Measurements from ENCODE around the gene DYSF.

DYSF gene

GRCh38 chr2:71505086-71505769 lies 51.9 kb downstream of the DYSF start:
- DNase-seq: no peak

- DNase-seq: no peak
These were observed 52.4 kb downstream of the DYSF start for GRCh38 chr2:71505770-71506140.

- DNase-seq: no peak
These were observed 53.1 kb downstream of the DYSF start for GRCh38 chr2:71506222-71507153.

GRCh38 chr2:71507476-71507875 lies 54.1 kb downstream of the DYSF start:
- DNase-seq: no peak

GRCh38 chr2:71510196-71510807 lies 56.9 kb downstream of the DYSF start:
- DNase-seq: peak; percentile 27 to 72 (median 57)

GRCh38 chr2:71510938-71511337 lies 57.6 kb downstream of the DYSF start:
- DNase-seq: no peak

GRCh38 chr2:71511776-71512175 lies 58.4 kb downstream of the DYSF start:
- no peak for DNase-seq

- DNase-seq: no peak
These were observed 59.0 kb downstream of the DYSF start for GRCh38 chr2:71512386-71512785.

GRCh38 chr2:71513096-71513495 lies 59.7 kb downstream of the DYSF start:
- DNase-seq: no peak

- DNase-seq: no peak
These were observed 60.4 kb downstream of the DYSF start for GRCh38 chr2:71513721-71514120.

- DNase-seq: no peak
These were observed 63.0 kb downstream of the DYSF start for GRCh38 chr2:71516253-71516888.

GRCh38 chr2:71517851-71518250 lies 64.5 kb downstream of the DYSF start:
- no peak for DNase-seq

- no peak for DNase-seq
These were observed 68.1 kb downstream of the DYSF start for GRCh38 chr2:71521436-71521950.

GRCh38 chr2:71524476-71524875 lies 71.1 kb downstream of the DYSF start:
- DNase-seq: no peak

GRCh38 chr2:71526141-71526540 lies 72.8 kb downstream of the DYSF start:
- DNase-seq: no peak

GRCh38 chr2:71526975-71527374 lies 73.6 kb downstream of the DYSF start:
- no peak for DNase-seq

- DNase-seq: no peak
These were observed 74.8 kb downstream of the DYSF start for GRCh38 chr2:71528131-71528591.

- no peak for DNase-seq
These were observed 75.4 kb downstream of the DYSF start for GRCh38 chr2:71528749-71529148.

GRCh38 chr2:71530211-71530610 lies 76.8 kb downstream of the DYSF start:
- no peak for DNase-seq

- no peak for DNase-seq
These were observed 77.4 kb downstream of the DYSF start for GRCh38 chr2:71530641-71531332.

GRCh38 chr2:71531522-71532047 lies 78.2 kb downstream of the DYSF start:
- DNase-seq: no peak

GRCh38 chr2:71532327-71532726 lies 79.0 kb downstream of the DYSF start:
- DNase-seq: no peak

All from stimulated activated naive CD4-positive, alpha-beta T cell (primary cell).